NT2/D1 (cell line): Measurements from ENCODE around the gene ANTXR1.

Experiments used
- DNase-seq: peaks from one replicate; pipeline ENCODE4 v3.0.0-alpha.2; 2011; ENCODE audit warnings: low read depth, low spot score
- H3K27me3 ChIP-seq: 2 replicates; pipeline ENCODE4 v1.6.0; 2011; ENCODE audit warnings: mild to moderate bottlenecking; ENCODE audit not compliant: insufficient read length, insufficient read depth
- H3K36me3 ChIP-seq: 2 replicates; pipeline ENCODE4 v1.6.1; 2011; ENCODE audit warnings: mild to moderate bottlenecking, low read length, mixed read lengths; ENCODE audit not compliant: insufficient read depth, insufficient read length
- H3K4me1 ChIP-seq: 2 replicates; pipeline ENCODE4 v1.5.1; 2011; ENCODE audit not compliant: insufficient read depth, insufficient read length
- H3K4me3 ChIP-seq: 2 replicates; pipeline ENCODE4 v1.5.1; 2011; ENCODE audit warnings: low read depth; ENCODE audit not compliant: insufficient read length
- H3K9ac ChIP-seq: 2 replicates; pipeline ENCODE4 v1.6.0; 2011; ENCODE audit warnings: low read depth; ENCODE audit not compliant: insufficient read length
- H3K9me3 ChIP-seq: 2 replicates; pipeline ENCODE4 v1.5.1; 2011; ENCODE audit warnings: mild to moderate bottlenecking, low read length; ENCODE audit not compliant: insufficient read depth
- SUZ12 ChIP-seq: IDR thresholded peaks from 2 replicates; pipeline ENCODE4 v1.6.1; 2011; ENCODE audit not compliant: insufficient read length, insufficient read depth; ENCODE audit errors: extremely low read depth
- YY1 ChIP-seq: IDR thresholded peaks from 2 replicates; pipeline ENCODE4 v1.6.1; 2011; ENCODE audit not compliant: insufficient read length, insufficient read depth
- ZNF274 ChIP-seq: IDR thresholded peaks from 2 replicates; pipeline ENCODE4 v1.6.1; 2011; ENCODE audit warnings: mild to moderate bottlenecking, low read depth, low read length

Gene ANTXR1

DNA sequence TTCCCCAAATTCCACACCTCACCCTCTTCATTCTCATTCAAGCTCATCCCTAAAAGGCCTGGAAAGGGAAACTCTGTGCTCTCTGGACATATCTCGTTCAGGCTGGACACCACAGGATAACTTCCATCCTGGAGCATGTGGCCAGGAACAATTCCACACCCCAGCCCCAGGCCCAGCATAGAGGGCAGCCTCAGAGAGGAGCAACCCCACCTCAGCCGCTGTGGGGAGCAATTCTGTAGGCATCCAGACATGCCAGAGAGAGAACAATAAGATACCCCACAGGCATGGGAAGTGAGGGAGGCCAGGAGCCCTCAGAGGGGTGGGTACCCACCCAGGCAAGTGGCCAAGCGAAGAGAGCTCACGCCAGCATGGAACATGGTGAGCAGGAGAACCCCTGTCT is 230.7 kb downstream of the ANTXR1 start:
- no peaks in the 10 kb centered on the region for H3K9me3 ChIP-seq
- no peaks in the 10 kb centered on the region for H3K4me1 ChIP-seq

GRCh38 chr2:69244882-69245281 is 231.9 kb downstream of the ANTXR1 start:
- no peak for DNase-seq
- Histone ChIP-seq H3K27me3 (no peaks in the 10 kb centered on the region), H3K9ac (no peak overlapping the region)

More for the DNA sequence above, 230.7 kb downstream of the ANTXR1 start:
- DNase-seq: no peak
- Histone ChIP-seq H3K36me3 (peaks cover 8% of the 10 kb centered on the region), H3K27me3 (no peaks in the 10 kb centered on the region), H3K4me3 (no peak overlapping the region), H3K9ac (no peak overlapping the region)
- TF ChIP-seq ZNF274 (no peak), YY1 (no peak), SUZ12 (no peak)

DNA sequence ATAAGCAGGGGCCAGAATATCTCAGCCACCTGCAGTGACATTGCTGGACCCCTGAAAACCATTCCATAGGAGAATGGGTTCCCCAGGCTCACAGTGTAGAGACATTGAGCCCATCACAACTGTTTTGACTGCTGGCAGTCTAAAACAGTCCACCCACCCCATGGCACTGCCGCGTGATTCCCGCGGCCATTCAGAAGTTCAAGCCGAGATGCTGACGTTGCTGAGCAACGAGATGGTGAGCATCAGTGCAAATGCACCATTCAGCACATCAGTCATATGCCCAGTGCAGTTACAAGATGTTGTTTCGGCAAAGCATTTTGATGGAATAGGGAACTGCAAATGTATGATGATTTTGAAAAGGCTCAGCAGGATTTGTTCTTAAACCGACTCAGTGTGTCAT is 234.6 kb downstream of the ANTXR1 start:
- Histone ChIP-seq H3K9ac (no peak overlapping the region), H3K36me3 (peaks cover 8% of the 10 kb centered on the region), H3K9me3 (no peaks in the 10 kb centered on the region), H3K4me3 (no peak overlapping the region), H3K27me3 (no peaks in the 10 kb centered on the region), H3K4me1 (no peaks in the 10 kb centered on the region)
- DNase-seq: no peak
- TF ChIP-seq ZNF274: no peak
- no peak for TF ChIP-seq YY1
- no peak for TF ChIP-seq SUZ12

More at GRCh38 chr2:69244882-69245281, 231.9 kb downstream of the ANTXR1 start:
- H3K4me1 ChIP-seq: no peaks in the 10 kb centered on the region
- H3K36me3 ChIP-seq: peaks cover 8% of the 10 kb centered on the region
- no peak for TF ChIP-seq SUZ12
- TF ChIP-seq YY1: no peak
- TF ChIP-seq ZNF274: no peak
- H3K4me3 ChIP-seq: no peak overlapping the region
- H3K9me3 ChIP-seq: no peaks in the 10 kb centered on the region

- H3K9me3 ChIP-seq: no peaks in the 10 kb centered on the region
- TF ChIP-seq SUZ12: no peak
- H3K9ac ChIP-seq: no peak overlapping the region
- no peak for DNase-seq
- peaks cover 8% of the 10 kb centered on the region for H3K36me3 ChIP-seq
- no peak overlapping the region for H3K4me3 ChIP-seq
- H3K4me1 ChIP-seq: no peaks in the 10 kb centered on the region
- H3K27me3 ChIP-seq: no peaks in the 10 kb centered on the region
These were observed 235.3 kb downstream of the ANTXR1 start for GRCh38 chr2:69248232-69248631.

DNA sequence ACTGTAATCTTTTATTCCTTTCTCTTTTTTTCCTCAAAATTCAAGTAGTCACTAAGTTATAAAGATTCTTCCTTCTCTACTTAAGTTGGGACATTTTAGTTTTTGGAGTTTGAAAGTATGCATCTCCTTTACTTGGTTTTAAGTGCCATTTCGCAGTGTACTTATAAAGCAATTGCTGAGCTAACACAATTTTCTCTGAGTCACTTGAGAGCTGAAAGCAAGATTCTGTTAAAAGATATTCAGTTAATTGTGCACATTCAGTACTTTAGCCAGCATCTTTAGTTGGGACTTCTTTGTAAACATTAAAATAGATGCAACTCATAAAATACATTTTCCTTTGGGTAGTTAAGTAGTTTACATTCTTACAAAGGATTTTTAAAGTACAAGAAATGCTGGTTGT is 238.0 kb downstream of the ANTXR1 start:
- no peak for TF ChIP-seq SUZ12
- TF ChIP-seq YY1: no peak
- no peak for TF ChIP-seq ZNF274
- no peak overlapping the region for H3K9ac ChIP-seq
- no peak for DNase-seq
- no peak overlapping the region for H3K4me3 ChIP-seq
- peaks cover 5% of the 10 kb centered on the region for H3K36me3 ChIP-seq
- H3K9me3 ChIP-seq: no peaks in the 10 kb centered on the region
- H3K27me3 ChIP-seq: no peaks in the 10 kb centered on the region
- H3K4me1 ChIP-seq: no peaks in the 10 kb centered on the region

DNA sequence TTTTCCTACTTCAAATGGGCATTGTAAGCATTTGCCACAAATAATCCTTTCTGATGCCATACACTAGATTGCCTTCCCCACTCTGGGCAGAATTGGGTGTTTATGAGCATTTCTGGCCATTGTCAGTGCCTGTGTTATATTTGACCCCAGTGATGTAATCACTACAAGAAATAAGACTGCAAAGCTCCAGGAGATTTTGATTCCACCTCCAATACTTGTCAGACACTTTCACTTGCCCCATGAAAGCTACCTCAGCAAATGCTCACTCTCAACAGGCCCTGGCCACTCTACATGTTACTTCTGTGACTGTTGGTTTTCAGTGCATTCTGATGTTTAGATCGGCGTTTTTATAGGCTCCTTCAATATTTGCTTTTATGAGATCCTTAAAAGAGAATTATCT is 239.0 kb downstream of the ANTXR1 start:
- DNase-seq: no peak
- TF ChIP-seq YY1: no peak
- TF ChIP-seq SUZ12: no peak
- TF ChIP-seq ZNF274: no peak
- Histone ChIP-seq H3K27me3 (no peaks in the 10 kb centered on the region), H3K4me3 (no peak overlapping the region), H3K9ac (no peak overlapping the region), H3K36me3 (peaks cover 5% of the 10 kb centered on the region), H3K9me3 (no peaks in the 10 kb centered on the region), H3K4me1 (no peaks in the 10 kb centered on the region)

GRCh38 chr2:69253112-69253511 is 240.1 kb downstream of the ANTXR1 start:
- Histone ChIP-seq H3K36me3 (no peaks in the 10 kb centered on the region), H3K9me3 (no peaks in the 10 kb centered on the region), H3K9ac (no peak overlapping the region), H3K4me1 (no peaks in the 10 kb centered on the region), H3K27me3 (no peaks in the 10 kb centered on the region), H3K4me3 (no peak overlapping the region)
- TF ChIP-seq SUZ12 (no peak), ZNF274 (no peak), YY1 (no peak)
- no peak for DNase-seq

GRCh38 chr2:69253611-69254301 is 240.8 kb downstream of the ANTXR1 start:
- Histone ChIP-seq H3K9ac (no peak overlapping the region), H3K4me1 (no peaks in the 10 kb centered on the region)
- TF ChIP-seq ZNF274 (no peak), YY1 (no peak), SUZ12 (no peak)

More at GRCh38 chr2:69253611-69254301, 240.8 kb downstream of the ANTXR1 start:
- no peaks in the 10 kb centered on the region for H3K9me3 ChIP-seq
- no peak overlapping the region for H3K4me3 ChIP-seq
- DNase-seq: no peak
- H3K27me3 ChIP-seq: no peaks in the 10 kb centered on the region
- no peaks in the 10 kb centered on the region for H3K36me3 ChIP-seq
